GM10266 (cell line): Measurements from ENCODE around the gene PIP5K1B.

Experiments
- DNase-seq: peaks from one replicate; pipeline ENCODE4 v3.0.0; 2012; ENCODE audit errors: extremely low spot score
- TF ChIP-seq, protein P1 (sequence below): IDR thresholded peaks from 2 replicates; pipeline ENCODE4 v1.5.1; 2012; ENCODE audit warnings: mild to moderate bottlenecking, low read depth; ENCODE audit not compliant: control insufficient read depth, insufficient read depth; ENCODE audit errors: missing control alignments

PIP5K1B gene

DNA sequence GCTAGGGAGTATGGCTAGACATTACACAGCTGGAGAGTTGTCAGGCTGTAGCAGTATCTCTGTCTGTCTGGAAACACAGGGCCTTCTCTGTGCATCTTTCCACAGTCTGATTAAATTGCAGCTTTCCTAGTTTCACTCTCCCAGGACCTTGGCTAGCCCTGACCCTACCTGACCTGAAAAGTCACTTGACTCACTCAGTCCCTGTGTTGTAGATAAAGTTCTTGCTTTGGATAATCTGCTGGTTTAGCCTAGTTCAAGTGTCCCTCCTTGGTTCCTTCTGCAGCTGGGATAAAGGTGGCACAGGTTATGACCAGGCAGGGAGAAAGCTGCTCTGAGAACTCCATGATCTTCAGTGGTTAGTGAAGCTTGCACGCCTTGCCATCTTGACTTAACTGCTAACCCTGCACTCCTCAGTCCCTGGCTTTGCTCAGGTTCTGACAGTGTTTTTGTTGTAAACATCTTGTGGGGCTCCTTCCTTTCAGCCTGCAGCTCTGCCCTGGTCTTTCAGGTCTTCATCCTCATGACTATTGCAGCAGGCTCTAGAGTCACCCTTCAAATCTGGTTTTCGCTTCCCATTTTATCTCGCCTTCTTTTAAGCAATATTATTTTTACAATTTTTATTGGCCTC is 101.0 kb downstream of the PIP5K1B start:
- DNase-seq, result no peak
- TF ChIP-seq, protein P1, sequence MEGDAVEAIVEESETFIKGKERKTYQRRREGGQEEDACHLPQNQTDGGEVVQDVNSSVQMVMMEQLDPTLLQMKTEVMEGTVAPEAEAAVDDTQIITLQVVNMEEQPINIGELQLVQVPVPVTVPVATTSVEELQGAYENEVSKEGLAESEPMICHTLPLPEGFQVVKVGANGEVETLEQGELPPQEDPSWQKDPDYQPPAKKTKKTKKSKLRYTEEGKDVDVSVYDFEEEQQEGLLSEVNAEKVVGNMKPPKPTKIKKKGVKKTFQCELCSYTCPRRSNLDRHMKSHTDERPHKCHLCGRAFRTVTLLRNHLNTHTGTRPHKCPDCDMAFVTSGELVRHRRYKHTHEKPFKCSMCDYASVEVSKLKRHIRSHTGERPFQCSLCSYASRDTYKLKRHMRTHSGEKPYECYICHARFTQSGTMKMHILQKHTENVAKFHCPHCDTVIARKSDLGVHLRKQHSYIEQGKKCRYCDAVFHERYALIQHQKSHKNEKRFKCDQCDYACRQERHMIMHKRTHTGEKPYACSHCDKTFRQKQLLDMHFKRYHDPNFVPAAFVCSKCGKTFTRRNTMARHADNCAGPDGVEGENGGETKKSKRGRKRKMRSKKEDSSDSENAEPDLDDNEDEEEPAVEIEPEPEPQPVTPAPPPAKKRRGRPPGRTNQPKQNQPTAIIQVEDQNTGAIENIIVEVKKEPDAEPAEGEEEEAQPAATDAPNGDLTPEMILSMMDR, result no peak

DNA sequence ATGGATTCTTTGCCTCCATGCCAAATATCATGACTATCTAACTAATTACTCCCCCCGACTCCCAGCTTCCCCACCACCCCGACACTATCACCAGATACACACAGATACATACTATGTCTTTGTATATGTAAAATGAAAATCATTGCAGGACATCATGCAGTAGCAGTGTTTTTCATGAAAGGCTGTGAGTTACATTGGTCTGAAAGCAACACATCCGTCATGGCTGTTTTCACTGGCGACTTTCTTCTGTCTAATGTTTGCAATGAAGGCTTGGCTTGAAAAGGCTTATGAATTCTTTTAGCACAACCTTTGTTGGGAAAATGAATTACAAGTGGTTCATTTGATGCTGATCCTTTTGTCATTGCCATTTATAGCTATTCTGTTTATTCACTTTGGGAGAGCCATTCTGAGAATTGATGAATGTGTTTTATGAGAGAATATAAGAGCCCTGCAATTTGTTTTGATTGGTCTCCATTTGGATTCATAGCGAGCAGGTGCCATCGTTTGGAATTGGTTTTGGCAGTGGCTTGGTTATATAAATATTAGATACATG is 103.4 kb downstream of the PIP5K1B start:
- no peak for DNase-seq
- TF ChIP-seq, protein P1, result no peak

DNA sequence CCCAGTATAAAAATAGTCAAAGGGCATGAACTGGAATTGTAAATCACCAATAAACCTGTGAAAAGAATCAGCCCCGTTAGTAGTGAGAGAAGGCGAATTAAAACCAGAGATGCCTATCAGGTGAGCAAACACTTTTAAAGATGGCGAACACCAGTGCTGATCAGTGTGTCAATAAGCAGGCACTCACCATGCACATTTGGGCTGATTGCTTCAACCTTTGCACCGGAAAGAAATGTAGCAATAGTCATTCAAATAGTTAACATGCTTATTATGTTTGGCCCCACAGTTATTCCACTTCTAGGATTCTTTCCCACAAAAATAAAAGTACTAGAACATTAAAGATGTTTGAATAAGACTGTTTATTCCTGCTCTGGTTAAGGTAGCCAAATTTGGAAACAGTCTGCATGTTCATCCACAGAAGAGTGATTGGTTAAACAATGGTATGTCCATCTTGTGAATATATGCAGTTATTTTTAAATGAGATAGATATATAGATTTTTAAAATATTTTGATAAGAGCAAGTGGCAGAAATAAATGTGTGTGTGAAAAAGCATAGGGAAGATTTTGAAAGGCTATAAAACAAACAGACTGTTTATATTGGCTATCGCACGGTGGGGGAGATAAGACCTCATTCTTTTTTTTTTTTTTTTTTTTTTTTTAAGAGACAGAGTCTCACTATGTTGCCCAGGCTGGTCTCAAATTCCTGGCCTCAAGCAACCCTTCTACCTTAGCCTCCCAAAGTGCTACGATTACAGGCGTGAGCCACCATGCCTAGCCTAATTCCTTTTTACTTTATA is 112.2 kb downstream of the PIP5K1B start:
- TF ChIP-seq, protein P1, result no peak
- DNase-seq, result no peak

DNA sequence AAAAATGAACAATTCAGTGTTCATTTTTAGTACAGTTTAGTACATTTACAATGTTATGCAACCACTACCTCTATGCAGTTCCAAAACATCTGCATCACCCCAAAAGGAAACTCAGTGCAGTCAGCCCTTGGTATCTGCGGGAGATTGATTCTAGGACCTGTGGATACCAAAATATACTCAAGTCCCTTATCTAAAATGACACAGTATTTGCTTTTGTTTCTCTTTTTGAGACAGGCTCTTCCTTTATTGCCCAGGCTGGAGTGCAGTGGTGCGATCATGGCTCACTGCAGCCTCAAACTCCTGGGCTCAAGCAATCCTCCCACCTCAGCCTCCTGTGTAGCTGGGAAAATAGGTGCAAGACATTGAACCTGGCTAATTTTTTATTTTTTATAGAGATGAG is 114.0 kb downstream of the PIP5K1B start:
- no peak for DNase-seq
- TF ChIP-seq, protein P1, result no peak

DNA sequence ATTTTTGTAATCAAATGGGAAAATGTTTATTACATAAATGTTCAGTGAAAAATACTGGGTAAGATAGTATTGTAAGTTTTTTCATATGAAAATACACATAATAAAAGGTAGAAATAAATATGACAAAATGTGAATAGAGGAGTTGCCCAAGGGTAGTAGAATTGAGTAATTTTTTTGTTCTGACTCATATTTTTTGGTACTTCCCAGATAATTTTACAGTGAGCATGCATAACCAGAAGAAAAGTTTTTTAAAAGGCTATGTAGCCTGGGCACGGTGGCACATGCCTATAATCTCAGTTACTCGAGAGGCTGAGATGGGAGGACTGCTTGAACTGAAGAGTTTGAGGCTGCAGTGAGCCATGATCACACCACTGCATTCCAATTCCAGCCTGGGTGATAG is 116.9 kb downstream of the PIP5K1B start:
- no peak for DNase-seq
- TF ChIP-seq, protein P1, result no peak

DNA sequence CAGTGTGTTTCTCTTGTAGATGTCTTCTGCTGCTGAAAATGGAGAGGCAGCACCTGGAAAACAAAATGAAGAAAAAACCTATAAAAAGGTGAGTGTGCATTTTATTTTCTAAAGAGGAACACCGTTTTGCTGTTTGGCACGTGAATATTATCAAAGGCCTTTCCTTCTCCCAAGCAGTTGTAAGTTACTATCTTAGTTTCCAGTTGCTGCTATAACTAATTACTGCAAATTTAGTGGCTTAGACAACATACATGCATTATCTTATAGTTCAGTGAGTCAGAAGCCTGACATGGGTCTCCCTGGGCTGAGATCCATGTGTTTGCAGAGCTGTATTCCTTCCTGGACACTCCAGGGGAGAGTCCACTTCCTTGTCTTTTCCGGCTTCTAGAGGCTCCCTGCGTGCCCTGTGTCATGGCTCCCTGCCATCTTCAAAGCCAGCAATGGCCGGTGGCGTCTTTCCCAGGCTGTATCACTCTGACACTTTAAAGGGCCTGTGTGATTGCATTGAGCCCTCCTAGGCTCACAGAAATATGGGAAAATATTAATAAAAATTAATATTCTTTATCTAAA is 117.6 kb downstream of the PIP5K1B start:
- no peak for DNase-seq
- TF ChIP-seq, protein P1, result no peak

DNA sequence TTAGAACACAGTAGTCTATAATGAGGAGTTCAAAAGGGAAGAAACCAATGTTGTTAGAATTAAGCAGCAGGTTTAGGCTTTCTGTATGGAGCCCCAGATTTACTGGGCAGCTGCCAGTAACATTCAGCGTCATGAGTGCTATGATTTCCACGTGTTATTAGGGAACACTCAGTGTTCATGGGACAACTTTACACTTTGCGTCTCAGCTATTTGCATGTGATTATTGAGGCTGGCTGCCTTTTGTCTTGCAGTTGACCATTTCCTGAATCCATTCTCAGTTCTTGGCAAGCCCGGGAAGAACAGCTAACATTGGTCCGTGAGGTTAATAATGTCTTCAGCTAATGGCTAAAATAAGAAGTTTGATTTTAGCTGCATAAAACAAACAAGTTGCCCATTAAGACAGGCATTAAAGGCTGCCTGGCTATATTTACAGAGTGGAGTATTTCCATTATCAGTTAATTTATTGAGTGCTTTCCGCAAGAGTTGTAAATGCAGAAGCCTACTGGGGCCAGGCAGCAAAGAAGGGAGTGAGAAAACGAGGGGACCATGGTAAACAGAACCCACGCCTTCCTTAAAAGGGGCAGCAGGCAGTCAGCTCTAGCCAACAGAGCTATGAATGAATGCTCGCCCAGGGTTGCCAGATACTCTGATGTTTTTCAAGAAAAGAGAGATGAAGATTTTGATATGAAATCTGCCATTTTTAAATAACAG is 120.9 kb downstream of the PIP5K1B start:
- TF ChIP-seq, protein P1, result no peak
- no peak for DNase-seq
